GF-D8 (cell line): ENCODE data around the gene SLC51A.
"Not testable (repeated sequence)": the region's sequence is repeated elsewhere in the genome, so short reads cannot be mapped to it uniquely, and the experiment has no call there.

Experiments
- DNase-seq: peaks from one replicate; lab custom pipeline; 2025; lab: John Stamatoyannopoulos, UW

Gene SLC51A

GRCh38 chr3:196238612-196239560 is 22.6 kb downstream of the SLC51A start:
- no peak for DNase-seq

DNA sequence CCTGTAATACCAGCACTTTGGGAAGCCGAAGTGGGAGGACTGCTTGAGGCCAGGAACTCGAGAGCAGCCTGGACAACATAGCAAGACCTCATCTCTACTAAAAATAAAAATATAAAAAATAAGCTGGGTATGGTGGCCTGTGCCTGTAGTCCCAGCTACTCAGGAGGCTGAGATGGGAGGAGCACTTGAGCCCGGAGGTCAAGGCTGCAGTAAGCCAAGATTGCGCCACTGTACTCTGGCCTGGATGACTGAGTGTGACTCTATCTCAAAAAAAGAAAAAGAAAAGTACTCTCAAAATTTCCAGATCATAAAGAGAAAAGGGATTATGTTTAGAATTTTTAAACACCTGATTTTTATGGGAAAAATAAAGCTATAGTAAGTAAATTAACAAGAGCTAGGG is 24.1 kb downstream of the SLC51A start:
- DNase-seq: no peak

GRCh38 chr3:196241704-196242103 is 25.4 kb downstream of the SLC51A start:
- no peak for DNase-seq

GRCh38 chr3:196244166-196244565 is 27.8 kb downstream of the SLC51A start:
- not testable (repeated sequence) for DNase-seq

DNA sequence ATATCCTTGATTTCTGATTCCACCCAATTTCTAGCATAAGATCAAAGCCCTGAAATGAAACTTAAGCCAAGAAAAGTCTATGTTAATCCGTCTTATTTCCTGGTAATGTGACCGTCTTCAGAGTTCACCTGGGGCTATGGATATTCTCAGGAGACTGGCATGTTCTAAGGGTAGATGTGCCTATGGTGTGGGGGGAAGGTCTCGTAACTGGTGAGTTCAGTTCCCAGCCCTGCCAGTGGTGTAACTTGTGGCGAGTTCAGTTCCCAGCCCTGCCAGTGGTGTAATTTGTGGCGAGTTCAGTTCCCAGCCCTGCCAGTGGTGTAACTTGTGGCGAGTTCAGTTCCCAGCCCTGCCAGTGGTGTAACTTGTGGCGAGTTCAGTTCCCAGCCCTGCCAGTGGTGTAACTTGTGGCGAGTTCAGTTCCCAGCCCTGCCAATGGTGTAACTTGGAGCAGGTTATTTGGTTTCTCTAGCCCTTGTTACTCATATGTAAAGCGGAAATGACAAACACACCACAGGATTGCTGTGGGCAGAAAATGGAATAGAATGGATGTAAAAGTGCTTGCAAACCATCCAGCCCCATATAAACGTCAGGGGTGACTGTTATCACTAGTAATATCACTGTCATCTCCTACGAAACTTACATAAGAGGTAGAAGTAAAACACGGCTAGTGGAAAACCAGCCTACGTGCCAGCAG is 30.4 kb downstream of the SLC51A start:
- DNase-seq: peak; percentile 96

DNA sequence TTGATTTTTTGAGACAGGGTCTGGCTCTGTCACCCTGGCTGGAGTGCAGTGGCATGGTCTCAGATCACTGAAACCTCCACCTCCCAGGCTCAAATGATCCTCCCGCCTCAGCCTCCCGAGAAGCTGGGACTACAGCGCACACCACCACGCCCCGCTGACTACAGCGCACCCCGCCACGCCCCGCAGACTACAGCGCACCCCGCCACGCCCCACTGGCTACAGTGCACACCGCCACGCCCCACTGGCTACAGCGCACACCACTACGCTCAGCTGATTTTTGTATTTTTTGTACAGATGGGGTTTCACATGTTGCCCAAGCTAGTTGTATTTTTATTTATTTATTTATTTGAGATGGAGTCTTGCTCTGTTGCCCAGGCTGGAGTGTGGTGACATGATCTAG is 35.6 kb downstream of the SLC51A start:
- no peak for DNase-seq

DNA sequence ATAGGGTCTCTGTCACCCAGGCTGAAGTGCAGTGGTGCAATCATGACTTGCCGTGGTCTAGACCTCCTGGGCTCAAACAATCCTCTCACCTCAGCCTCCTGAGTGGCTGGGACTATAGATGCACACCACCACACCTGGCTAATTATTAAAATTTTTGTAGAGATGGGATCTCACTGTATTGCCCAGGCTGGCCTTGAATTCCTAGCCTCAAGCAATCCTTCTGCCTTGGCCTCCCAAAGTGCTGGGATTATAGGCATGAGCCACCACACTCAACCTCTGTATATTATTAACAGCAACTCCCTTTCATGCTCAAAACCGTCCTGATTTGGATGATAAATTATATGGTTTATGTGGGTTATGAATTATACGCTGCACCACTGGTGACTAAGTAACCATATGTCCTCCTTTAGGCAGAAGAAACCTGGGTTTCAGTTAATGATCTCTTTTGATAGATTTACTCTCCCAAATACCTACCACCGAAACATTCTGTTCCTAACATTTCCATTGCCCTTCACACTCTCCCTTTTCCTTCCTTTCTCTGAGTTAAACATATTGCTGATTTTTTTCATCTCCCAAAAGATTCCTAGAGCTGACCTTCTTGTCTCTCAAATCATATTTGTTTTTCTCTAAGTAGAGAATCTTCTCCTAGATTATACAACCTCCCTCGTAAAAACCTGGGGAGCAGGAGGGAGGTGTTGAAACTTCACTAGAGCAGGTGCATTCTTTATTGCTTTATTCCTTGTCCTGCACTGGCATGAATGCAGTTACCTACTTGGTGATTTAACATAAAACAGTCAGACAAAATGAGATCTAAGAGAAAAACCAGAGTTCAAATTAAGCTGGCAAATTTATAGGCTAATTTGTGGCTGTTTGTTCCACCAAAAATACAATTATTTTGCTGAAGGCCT is 38.3 kb downstream of the SLC51A start:
- no peak for DNase-seq

DNA sequence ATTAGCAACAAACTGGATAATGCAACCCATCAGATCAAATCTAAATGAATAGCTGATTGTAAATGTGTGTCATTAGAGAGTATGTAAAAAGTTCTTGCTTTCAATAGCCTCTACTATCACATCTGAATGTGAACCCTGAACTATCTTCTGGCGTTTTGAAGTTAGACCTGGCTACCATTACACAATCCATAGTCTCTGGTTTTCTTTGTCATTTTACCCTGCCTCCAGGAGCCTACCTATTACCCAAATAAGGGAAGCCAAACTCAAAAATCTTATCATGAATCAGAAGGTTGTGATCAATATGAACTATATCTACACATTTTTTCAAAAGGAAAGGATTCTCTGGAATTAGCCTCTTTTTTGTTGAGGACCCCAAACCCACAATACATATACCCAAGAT is 39.4 kb downstream of the SLC51A start:
- DNase-seq: no peak

DNA sequence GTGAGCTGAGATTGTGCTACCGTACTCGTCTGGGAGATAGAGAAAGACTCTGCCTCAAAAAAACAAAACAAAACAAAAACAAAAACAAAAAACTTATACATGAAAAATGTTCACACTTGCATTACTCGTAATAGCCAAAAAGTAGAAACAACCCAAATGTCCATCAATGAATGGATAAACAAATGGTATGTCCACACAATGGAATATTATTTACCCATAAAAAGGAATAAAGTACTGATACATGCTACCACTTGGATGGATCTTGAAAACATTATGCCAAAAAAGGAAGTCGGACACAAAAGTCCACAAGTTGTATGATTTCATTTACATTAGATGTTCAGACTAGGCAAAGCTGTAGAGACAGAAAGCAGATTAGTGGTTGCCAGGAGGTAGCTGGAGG is 44.5 kb downstream of the SLC51A start:
- no peak for DNase-seq

DNA sequence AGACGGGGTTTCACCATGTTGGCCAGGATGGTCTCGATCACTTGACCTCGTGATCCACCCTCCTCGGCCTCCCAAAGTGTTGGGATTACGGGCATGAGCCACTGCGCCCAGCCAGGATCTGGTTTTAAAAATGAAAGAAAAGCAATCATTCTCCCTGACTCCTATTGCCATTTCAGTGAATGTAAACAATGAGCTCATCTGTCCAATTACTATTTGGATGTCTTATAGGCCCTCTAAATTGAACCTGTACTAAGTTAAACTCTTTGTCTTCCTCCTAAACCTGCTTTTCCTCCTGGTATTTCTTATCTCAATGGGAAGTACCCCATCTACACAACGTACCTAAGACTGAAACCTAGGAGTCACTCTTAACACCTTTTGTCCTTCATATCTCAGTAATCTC is 47.5 kb downstream of the SLC51A start:
- DNase-seq: no peak

DNA sequence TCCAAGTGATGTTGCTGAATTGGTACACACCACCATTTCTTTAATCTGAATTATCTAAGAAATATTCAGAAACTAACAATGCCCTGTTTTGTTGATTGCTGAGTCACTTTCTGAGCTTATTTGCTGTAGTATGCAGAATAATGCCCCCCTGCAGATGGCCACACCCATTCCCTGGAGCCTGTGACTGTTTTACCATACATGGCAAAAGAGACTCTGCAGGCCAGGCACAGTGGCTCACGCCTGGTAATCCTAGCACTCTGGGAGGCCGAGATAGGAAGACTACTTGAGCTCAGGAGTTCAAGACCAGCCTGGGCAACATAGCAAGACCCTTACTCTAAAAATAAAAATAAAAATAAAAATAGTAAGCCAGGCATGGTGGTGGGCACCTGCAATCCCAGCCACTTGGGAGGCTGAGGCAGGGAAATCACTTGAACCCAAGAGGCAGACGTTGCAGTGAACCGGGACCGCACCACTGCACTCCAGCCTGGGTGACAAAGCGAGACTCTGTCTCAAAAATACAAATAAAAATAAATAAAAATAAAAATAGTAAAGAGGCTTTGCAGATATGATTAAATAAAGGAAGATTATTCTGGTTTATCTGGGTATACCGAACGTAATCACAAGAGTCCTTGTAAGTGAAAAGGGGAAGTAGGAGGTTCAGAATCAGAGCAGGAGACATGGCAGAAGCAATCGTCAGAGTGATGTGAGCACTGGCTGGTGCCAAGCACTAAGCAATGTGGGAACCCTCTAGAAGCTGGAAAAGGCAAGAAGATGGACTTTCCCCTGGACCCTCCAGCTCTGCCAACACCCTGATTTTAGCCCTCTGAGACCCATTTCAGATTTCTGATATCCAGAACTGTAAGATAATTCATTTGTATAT is 52.2 kb downstream of the SLC51A start:
- DNase-seq: no peak

DNA sequence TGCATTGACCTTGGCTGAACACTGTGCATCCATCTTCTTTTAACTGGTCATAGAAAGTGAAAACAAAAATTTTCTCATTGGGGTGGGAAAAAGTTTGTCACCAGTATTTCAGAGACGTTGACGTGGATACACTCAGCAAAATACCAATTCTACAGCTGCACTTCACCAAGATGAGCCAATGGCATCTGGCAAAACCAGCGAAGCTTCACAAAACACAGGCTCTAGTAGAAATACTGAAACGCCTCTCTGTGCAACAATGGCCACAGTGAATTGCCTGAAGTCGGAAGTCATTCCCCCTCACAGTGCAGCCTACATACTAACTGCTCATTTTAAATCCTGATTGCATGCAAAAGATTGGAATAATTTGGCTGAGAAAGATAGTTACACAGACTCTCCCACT is 54.2 kb downstream of the SLC51A start:
- DNase-seq: no peak

DNA sequence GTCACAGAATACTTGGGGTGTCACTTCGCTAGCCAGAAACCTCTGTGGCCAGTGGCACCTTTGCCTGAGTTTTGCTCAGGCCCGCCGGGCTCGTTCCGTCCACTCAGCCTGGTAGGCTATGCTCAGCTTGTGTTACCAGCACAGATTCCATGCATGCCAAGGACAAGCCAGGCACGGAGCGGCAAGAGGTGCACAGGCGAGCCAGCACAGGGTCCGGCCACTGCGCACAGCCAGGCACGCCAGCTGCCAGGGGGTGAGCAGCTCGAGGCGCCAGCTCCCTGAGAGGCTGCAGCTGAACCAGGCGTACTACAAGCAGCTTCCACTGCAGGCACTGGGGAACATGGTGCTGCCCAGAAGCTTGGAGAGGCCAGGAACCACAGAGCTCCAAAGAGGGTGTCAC is 56.5 kb downstream of the SLC51A start:
- no peak for DNase-seq

DNA sequence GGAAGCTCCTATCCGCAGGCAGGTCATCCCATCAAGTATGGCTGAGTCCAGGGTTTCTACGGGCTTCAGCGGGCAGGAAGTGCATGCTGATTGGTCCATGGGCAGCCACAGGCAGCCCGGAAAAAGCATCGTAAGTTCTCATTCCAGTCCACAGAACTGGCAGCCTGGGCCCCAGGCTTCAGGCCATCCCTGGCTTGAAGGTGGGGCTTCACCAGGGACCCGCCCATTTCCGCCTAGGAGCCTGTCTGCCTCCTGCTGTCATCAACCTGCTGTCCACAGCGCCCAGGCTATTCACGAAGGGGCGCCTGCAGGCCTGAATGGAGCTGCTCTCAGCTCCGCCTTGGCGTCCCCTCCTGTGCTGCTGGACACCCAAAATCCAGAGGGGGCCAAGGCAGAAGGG is 57.3 kb downstream of the SLC51A start:
- DNase-seq: no peak

- no peak for DNase-seq
These were observed 58.3 kb downstream of the SLC51A start for GRCh38 chr3:196274585-196274984.

DNA sequence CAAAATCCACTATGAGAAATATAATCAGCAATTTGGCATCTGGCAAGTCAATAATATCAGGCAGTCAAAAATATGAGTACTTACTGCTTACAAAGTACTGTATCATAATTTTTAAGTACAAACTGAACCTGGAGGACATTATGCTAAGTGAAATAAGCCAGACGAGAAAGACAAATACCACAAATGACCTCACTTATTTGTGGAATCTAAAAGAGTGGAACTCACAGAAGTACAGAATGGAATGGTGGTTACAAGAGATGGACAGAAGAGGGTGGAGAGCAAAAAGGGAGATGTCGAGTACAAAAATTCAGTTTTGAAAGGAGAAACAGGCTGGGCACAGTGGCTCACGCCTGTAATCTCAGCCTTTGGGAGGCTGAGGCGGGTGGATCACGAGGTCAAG is 58.8 kb downstream of the SLC51A start:
- no peak for DNase-seq

DNA sequence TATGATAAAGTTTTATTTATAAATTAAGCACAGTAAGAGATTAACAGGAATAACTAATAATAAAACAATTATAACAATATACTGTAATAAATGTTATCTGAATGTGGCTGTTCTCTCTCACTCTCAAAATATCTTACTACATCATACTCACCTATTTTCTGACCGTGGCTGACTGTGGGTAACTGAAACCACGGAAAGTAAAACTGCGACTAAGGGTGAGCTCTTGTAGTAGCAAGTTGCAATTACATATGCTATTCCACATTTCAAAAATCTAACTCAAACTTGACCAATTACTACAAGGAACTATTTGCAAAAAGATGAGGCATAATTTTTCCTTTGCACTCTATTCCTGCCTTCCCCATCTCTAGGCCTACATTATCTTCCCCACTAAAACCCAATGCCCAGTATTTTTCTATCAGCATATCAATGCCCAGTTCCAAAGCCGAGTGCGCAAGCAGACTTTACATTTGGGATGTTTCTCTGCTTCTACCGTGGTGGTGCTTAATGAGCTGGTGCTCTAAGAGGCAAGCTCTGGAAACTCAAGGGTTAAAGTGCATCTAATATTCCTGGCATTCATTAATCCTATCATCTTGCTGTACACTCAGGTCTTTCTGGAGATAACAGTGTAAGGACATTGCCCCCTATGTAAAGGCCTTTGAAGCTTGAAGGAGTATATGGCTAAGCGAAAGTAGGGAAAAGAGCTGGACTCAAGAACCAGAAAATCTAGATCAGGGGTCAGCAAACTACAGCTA is 64.5 kb downstream of the SLC51A start:
- no peak for DNase-seq

DNA sequence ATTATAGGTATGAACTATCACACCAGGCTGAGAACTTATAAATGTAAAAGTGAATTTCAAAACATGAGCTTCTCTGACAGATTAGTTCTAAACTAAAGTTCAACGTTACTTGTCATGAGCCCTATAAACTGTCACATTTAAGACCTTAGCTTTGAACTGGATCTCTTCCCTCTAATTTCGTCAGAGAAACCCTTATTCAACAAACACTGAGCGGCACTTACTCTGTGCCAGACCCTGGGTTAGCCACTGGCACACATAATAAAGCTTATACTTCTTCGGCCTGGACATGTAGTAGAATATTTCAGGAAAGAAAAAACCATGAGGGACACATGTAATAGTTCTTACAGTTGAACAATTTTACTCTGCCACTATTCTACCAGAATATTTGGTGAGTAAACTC is 65.6 kb downstream of the SLC51A start:
- no peak for DNase-seq
